ENCODE results near the gene SPTBN2. TPM values are rescaled to one million over a fixed set of nuclear protein-coding genes. Genes with fewer than 3 reads are reported as not detected.

The SPTBN2 gene
- total RNA-seq, 1 experiment from 2014 or later = 51.0 TPM

- no peaks in the 10 kb centered on the region for H3K9me3 ChIP-seq (ENCODE audit: insufficient read depth, low read depth)
- intact Hi-C loops (cut with micrococcal nuclease; ENCODE audit: unreplicated experiment) = no loop called here
- H3K4me1 ChIP-seq (replicated peaks; ENCODE audit: insufficient read depth) = peaks cover 47% of the 10 kb centered on the region
- CTCF ChIA-PET = no interaction called here
- no peak overlapping the region for H2AFZ ChIP-seq
- H3K27ac ChIP-seq = no peak overlapping the region
- H3F3A ChIP-seq (ENCODE audit: insufficient read depth, low read depth) = peaks cover 27% of the 10 kb centered on the region
- H3K36me3 ChIP-seq (ENCODE audit: low read depth) = peaks cover 6% of the 10 kb centered on the region; the same call in 1 of the 2 replicates
- DNase-seq = no peak
- BruUV-seq (replicated peaks) = no TSS peak
- TF ChIP-seq CTCF (conservative IDR thresholded peaks at IDR 0.05) (no peak), EZH2 (IDR thresholded peaks at IDR 0.05; ENCODE audit: low read depth) (no peak)
- H3K79me2 ChIP-seq (ENCODE audit: low read depth) = 0 out of 2 replicates have a peak, but pooled peaks cover 6% of the 10 kb centered on the region
- H3K4me2 ChIP-seq = no peak overlapping the region
- no peaks in the 10 kb centered on the region for H3K9me2 ChIP-seq (ENCODE audit: insufficient read depth)
- H4K20me1 ChIP-seq (ENCODE audit: insufficient read depth) = no peaks in the 10 kb centered on the region
- H3K27me3 ChIP-seq (ENCODE audit: insufficient read depth, low read depth) = no peaks in the 10 kb centered on the region
- POLR2A ChIA-PET (ENCODE audit: unreplicated experiment) = interaction anchor here (0.5 kb wide), 1 partner anchor 596 kb away, joined by 3 read pairs; no protein-coding TSS in a partner anchor
- H3K4me3 ChIP-seq = no peak overlapping the region
Measured at GRCh38 chr11:66716996-66717395, 12.0 kb downstream of the SPTBN2 start.

GRCh38 chr11:66715346-66716085 is 13.5 kb downstream of the SPTBN2 start:
- Histone ChIP-seq H3K27me3 (ENCODE audit: insufficient read depth, low read depth) (no peaks in the 10 kb centered on the region), H3K27ac (no peak overlapping the region), H3K9me3 (ENCODE audit: insufficient read depth, low read depth) (no peaks in the 10 kb centered on the region), H3K36me3 (ENCODE audit: low read depth) (peaks cover 6% of the 10 kb centered on the region; the same call in 1 of the 2 replicates), H2AFZ (no peak overlapping the region), H3K4me1 (replicated peaks; ENCODE audit: insufficient read depth) (peaks cover 32% of the 10 kb centered on the region), H3K4me2 (no peak overlapping the region), H4K20me1 (ENCODE audit: insufficient read depth) (no peaks in the 10 kb centered on the region), H3F3A (ENCODE audit: insufficient read depth, low read depth) (peaks cover 13% of the 10 kb centered on the region), H3K4me3 (no peak overlapping the region), H3K79me2 (ENCODE audit: low read depth) (0 out of 2 replicates have a peak, but pooled peaks cover 6% of the 10 kb centered on the region), H3K9me2 (ENCODE audit: insufficient read depth) (no peaks in the 10 kb centered on the region)
- DNase-seq = no peak
- no TSS peak for BruUV-seq (replicated peaks)
- intact Hi-C loops (cut with micrococcal nuclease; ENCODE audit: unreplicated experiment) = no loop called here
- ChIA-PET POLR2A (ENCODE audit: unreplicated experiment) (interaction anchor here (0.7 kb wide), 1 partner anchor 13 kb away, joined by 4 read pairs; the partner anchor contains the start of gene SPTBN2), CTCF (interaction anchor here (0.7 kb wide), 1 partner anchor 404 kb away, joined by 4 read pairs; no protein-coding TSS in a partner anchor)
- TF ChIP-seq CTCF (conservative IDR thresholded peaks at IDR 0.05) (no peak), EZH2 (IDR thresholded peaks at IDR 0.05; ENCODE audit: low read depth) (no peak)

GRCh38 chr11:66713746-66714480 is 15.1 kb downstream of the SPTBN2 start:
- Histone ChIP-seq H2AFZ (no peak overlapping the region), H3K9me3 (ENCODE audit: insufficient read depth, low read depth) (no peaks in the 10 kb centered on the region), H3K9me2 (ENCODE audit: insufficient read depth) (no peaks in the 10 kb centered on the region), H3K4me3 (no peak overlapping the region), H3F3A (ENCODE audit: insufficient read depth, low read depth) (peaks cover 10% of the 10 kb centered on the region; the same call in 1 of the 2 replicates), H3K4me2 (no peak overlapping the region), H3K36me3 (ENCODE audit: low read depth) (peaks cover 6% of the 10 kb centered on the region; the same call in 1 of the 2 replicates), H3K79me2 (ENCODE audit: low read depth) (0 out of 2 replicates have a peak, but pooled peaks cover 6% of the 10 kb centered on the region), H3K27ac (no peak overlapping the region), H3K27me3 (ENCODE audit: insufficient read depth, low read depth) (no peaks in the 10 kb centered on the region), H3K4me1 (replicated peaks; ENCODE audit: insufficient read depth) (peaks cover 32% of the 10 kb centered on the region), H4K20me1 (ENCODE audit: insufficient read depth) (no peaks in the 10 kb centered on the region)
- ChIA-PET CTCF (interaction anchor here (0.5 kb wide), 1 partner anchor 54 kb away, joined by 3 read pairs; no protein-coding TSS in a partner anchor), POLR2A (ENCODE audit: unreplicated experiment) (interaction anchor here (0.5 kb wide), 1 partner anchor 95 kb away, joined by 5 read pairs; no protein-coding TSS in a partner anchor)
- no peak for DNase-seq
- intact Hi-C loops (cut with micrococcal nuclease; ENCODE audit: unreplicated experiment) = no loop called here
- BruUV-seq (replicated peaks) = no TSS peak
- TF ChIP-seq EZH2 (IDR thresholded peaks at IDR 0.05; ENCODE audit: low read depth) (no peak), CTCF (conservative IDR thresholded peaks at IDR 0.05) (no peak)

Measured in PC-9 (cell line).